Measurements from ENCODE around the gene VASH1. TPM values are rescaled to one million over a fixed set of nuclear protein-coding genes. Genes with fewer than 3 reads are reported as not detected.

VASH1 gene
- total RNA-seq, 1 experiment from 2014 or later, result 5.2 TPM

DNA sequence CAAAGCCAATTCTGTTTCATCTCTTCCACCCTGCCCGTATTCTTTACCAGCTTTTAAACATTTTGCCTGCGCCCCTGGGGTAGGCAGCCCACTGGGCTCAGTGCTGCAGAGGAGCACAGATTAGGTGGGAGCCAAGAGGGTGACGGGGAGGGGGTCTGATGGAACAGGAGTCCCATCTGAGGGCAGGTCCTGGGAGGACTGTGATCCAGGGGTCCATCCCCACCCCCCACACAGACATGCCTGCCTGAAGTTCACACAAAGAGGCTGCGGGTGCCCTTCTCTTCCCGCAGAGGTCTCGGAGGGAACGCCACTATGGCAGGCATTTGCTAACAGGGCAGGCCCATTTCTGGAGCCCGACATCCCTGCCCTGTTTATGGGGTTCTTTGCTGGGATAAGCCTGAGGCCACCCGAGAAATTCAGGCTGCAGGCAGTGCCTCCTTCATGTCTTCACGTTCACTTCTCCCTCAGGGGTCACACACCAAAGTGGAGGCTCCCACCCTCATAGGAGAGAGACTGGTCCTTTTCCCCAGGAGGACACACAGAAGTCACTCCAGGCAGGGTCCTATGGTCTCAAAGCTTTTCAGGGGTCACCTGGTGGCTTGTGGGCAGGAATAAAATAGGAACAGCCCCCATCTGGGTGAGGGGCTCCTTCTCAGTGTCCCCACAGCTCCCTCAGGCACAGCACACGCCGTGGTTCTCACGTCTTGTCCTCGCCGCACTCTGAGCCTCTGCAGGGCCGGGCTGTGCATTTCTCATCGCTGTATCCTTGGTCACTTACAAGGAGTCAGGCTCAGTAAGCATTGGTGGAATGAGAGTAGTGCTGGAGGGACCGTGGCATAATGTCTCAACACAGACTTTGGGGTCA, 12.9 kb downstream of the VASH1 start:
- ATAC-seq (no peak), DNase-seq (ENCODE audit: low read depth, low spot score) (no peak)
- Histone ChIP-seq H3K4me3 (ENCODE audit: low read depth in 2 of 2, low read length in 2 of 2) (no peak overlapping the region), H3K9me3 (ENCODE audit: control insufficient read depth, insufficient read depth, low read depth, low read length) (no peaks in the 10 kb centered on the region), H3K27me3 (ENCODE audit: control insufficient read depth, insufficient read depth, low read length) (no peaks in the 10 kb centered on the region), H3K36me3 (ENCODE audit: control insufficient read depth, insufficient read depth, low read length) (no peaks in the 10 kb centered on the region), H3K27ac (ENCODE audit: low read length) (no peak overlapping the region), H3K4me1 (ENCODE audit: control insufficient read depth, insufficient read depth, low read length) (no peaks in the 10 kb centered on the region; the same call in 1 of the 2 replicates)
- BruUV-seq (replicated peaks), result no TSS peak
- ChIA-PET POLR2A (no interaction called here), CTCF (interaction anchor here (0.7 kb wide), 1 partner anchor 31 kb away, joined by 4 read pairs; no protein-coding TSS in a partner anchor)
- intact Hi-C loops (cut with micrococcal nuclease; ENCODE audit: unreplicated experiment), result no loop called here
- in situ Hi-C loops (cut with HindIII; ENCODE audit: low pct_unique_long_range_greater_than_20kb, low sequenced_read_pairs), result no loop called here
- no peak for TF ChIP-seq POLR2AphosphoS5 (IDR thresholded peaks at IDR 0.05; ENCODE audit: low read depth, low read length)
- TF ChIP-seq, protein P1, sequence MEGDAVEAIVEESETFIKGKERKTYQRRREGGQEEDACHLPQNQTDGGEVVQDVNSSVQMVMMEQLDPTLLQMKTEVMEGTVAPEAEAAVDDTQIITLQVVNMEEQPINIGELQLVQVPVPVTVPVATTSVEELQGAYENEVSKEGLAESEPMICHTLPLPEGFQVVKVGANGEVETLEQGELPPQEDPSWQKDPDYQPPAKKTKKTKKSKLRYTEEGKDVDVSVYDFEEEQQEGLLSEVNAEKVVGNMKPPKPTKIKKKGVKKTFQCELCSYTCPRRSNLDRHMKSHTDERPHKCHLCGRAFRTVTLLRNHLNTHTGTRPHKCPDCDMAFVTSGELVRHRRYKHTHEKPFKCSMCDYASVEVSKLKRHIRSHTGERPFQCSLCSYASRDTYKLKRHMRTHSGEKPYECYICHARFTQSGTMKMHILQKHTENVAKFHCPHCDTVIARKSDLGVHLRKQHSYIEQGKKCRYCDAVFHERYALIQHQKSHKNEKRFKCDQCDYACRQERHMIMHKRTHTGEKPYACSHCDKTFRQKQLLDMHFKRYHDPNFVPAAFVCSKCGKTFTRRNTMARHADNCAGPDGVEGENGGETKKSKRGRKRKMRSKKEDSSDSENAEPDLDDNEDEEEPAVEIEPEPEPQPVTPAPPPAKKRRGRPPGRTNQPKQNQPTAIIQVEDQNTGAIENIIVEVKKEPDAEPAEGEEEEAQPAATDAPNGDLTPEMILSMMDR (IDR thresholded peaks at IDR 0.05), result no peak
- no peak for TF ChIP-seq TCF7L2 (IDR thresholded peaks at IDR 0.05; ENCODE audit: low read depth, low read length)
- TF ChIP-seq SIN3A (IDR thresholded peaks at IDR 0.05; ENCODE audit: borderline replicate concordance, insufficient read depth, low read depth, low read length), result no peak
- TF ChIP-seq, protein P2, sequence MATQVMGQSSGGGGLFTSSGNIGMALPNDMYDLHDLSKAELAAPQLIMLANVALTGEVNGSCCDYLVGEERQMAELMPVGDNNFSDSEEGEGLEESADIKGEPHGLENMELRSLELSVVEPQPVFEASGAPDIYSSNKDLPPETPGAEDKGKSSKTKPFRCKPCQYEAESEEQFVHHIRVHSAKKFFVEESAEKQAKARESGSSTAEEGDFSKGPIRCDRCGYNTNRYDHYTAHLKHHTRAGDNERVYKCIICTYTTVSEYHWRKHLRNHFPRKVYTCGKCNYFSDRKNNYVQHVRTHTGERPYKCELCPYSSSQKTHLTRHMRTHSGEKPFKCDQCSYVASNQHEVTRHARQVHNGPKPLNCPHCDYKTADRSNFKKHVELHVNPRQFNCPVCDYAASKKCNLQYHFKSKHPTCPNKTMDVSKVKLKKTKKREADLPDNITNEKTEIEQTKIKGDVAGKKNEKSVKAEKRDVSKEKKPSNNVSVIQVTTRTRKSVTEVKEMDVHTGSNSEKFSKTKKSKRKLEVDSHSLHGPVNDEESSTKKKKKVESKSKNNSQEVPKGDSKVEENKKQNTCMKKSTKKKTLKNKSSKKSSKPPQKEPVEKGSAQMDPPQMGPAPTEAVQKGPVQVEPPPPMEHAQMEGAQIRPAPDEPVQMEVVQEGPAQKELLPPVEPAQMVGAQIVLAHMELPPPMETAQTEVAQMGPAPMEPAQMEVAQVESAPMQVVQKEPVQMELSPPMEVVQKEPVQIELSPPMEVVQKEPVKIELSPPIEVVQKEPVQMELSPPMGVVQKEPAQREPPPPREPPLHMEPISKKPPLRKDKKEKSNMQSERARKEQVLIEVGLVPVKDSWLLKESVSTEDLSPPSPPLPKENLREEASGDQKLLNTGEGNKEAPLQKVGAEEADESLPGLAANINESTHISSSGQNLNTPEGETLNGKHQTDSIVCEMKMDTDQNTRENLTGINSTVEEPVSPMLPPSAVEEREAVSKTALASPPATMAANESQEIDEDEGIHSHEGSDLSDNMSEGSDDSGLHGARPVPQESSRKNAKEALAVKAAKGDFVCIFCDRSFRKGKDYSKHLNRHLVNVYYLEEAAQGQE (IDR thresholded peaks at IDR 0.05; ENCODE audit: insufficient read depth in 1 of 2, low read depth in 2 of 2, low read length in 1 of 2), result no peak

DNA sequence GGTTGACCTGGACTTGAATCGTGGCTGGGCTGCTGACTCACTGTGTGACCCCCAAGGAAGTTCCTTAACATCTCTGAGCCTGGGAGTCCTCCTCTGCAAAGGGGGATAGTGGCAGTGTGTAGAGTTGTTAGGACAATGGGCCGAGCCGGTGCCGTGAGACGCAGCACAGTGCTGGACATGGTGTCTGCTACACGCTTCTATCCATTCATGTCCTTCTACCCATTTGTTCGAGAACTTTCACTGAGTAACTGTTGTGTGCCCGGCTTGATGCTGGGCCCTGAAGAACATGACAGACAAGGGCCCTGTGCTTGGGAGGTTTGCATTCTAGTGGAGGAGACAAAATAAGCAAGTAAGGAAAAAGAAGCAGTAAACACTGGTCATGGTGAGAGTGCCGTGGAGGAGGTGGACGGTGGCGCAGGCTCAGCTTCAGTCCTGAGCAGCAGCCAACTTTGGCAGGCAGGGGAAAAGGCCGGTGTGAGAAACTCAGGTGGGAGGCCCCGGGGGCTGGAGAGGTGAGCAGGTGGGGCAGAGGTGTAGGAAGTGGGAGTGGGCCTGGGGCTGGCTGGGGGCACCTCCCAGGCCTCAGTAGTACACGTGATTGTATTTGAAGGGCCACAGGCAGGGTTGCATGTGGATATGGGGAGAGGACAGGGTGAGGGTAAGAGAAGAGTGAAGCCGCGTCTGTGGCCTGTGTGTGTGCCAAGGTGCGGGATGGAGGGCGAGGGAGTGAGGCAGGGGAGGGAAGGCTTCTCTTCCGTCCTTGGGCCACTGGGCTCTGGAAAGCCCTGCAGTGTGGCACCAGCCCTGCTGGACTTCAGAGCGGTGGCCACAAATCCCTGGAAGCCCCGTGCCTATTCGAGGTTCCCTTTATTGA, 13.8 kb downstream of the VASH1 start:
- intact Hi-C loops (cut with micrococcal nuclease; ENCODE audit: unreplicated experiment) (no loop called here), in situ Hi-C loops (cut with HindIII; ENCODE audit: low pct_unique_long_range_greater_than_20kb, low sequenced_read_pairs) (no loop called here)
- Histone ChIP-seq H3K4me1 (ENCODE audit: control insufficient read depth, insufficient read depth, low read length) (no peaks in the 10 kb centered on the region; the same call in 1 of the 2 replicates), H3K36me3 (ENCODE audit: control insufficient read depth, insufficient read depth, low read length) (no peaks in the 10 kb centered on the region), H3K4me3 (ENCODE audit: low read depth in 2 of 2, low read length in 2 of 2) (no peak overlapping the region), H3K9me3 (ENCODE audit: control insufficient read depth, insufficient read depth, low read depth, low read length) (no peaks in the 10 kb centered on the region), H3K27me3 (ENCODE audit: control insufficient read depth, insufficient read depth, low read length) (no peaks in the 10 kb centered on the region), H3K27ac (ENCODE audit: low read length) (no peak overlapping the region)
- POLR2A ChIA-PET, result no interaction called here
- ATAC-seq (no peak), DNase-seq (ENCODE audit: low read depth, low spot score) (no peak)
- BruUV-seq (replicated peaks), result no TSS peak
- CTCF ChIA-PET, result no interaction called here
- TF ChIP-seq POLR2AphosphoS5 (IDR thresholded peaks at IDR 0.05; ENCODE audit: low read depth, low read length) (no peak), TCF7L2 (IDR thresholded peaks at IDR 0.05; ENCODE audit: low read depth, low read length) (no peak), SIN3A (IDR thresholded peaks at IDR 0.05; ENCODE audit: borderline replicate concordance, insufficient read depth, low read depth, low read length) (no peak)
- TF ChIP-seq, protein P1 (IDR thresholded peaks at IDR 0.05), result no peak
- TF ChIP-seq, protein P2 (IDR thresholded peaks at IDR 0.05; ENCODE audit: insufficient read depth in 1 of 2, low read depth in 2 of 2, low read length in 1 of 2), result no peak
